ENCODE measurements around the gene TMEM255A.

TMEM255A gene

GRCh38 chrX:120318411-120318810 is 7.2 kb upstream of the TMEM255A start:
- Mint-ChIP-seq H3K27me3 (ENCODE audit: low read depth) (peaks cover 32% of the 10 kb centered on the region), H3K4me1 (ENCODE audit: low read depth) (no peaks in the 10 kb centered on the region), H3K9me3 (no peaks in the 10 kb centered on the region), H3K4me3 (no peak overlapping the region), H3K27ac (no peak overlapping the region), H3K36me3 (ENCODE audit: low read depth) (no peaks in the 10 kb centered on the region)
- DNase-seq (ENCODE audit: low spot score), result no peak

DNA sequence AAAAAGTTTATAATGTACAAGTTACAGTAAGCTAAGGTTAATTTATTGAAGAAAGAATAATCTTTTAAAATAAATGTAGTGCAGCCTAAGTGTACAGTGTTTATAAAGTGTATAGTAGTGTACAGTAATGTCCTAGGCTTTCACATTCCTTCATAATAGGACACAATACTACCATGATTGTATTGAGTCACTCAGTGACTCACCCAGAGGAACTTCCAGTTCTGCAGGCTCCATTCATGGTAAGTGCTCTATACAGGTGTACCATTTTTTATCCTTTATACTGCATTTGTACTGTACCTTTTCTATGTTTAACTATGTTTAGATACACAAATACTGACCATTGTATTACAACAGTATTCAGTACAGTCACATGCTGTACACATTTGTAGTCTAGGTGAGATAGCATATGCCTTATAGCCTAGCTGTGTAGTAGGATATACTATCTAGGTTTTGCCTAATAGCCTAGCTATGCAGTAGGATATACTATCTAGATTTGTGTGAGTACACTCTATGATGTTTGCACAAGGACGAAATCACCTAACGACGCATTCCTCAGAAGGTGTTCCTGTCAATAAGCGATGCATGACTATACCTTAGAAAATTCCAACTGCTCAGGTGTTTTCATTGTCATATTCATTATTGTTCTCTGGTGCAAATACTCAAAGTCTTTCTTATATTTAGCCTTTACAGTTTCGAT is 5.5 kb upstream of the TMEM255A start:
- no peak overlapping the region for H3K27ac Mint-ChIP-seq
- H3K4me1 Mint-ChIP-seq (ENCODE audit: low read depth), result no peaks in the 10 kb centered on the region
- H3K4me3 Mint-ChIP-seq, result no peak overlapping the region
- no peaks in the 10 kb centered on the region for H3K9me3 Mint-ChIP-seq
- H3K36me3 Mint-ChIP-seq (ENCODE audit: low read depth), result no peaks in the 10 kb centered on the region
- peaks cover 44% of the 10 kb centered on the region for H3K27me3 Mint-ChIP-seq (ENCODE audit: low read depth)
- no peak for DNase-seq (ENCODE audit: low spot score)

DNA sequence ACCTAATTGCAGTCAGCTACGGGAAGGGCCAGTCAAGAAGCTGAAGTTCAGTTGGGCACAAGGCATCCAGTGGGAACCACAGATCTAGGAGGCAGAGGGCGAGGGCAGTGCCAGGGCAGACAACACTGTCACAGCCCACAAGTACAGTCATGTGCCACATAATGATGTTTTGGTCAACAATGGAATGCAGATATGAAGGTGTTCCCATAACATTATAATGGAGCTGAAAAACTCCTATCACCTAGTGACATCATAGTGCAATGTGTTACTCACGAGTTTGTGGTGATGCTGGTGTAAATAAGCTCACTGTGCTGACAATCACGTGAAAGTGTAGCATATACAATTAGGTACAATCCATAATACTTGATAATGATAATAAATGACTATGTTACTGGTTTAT is 4.5 kb upstream of the TMEM255A start:
- Mint-ChIP-seq H3K4me1 (ENCODE audit: low read depth) (no peaks in the 10 kb centered on the region), H3K36me3 (ENCODE audit: low read depth) (no peaks in the 10 kb centered on the region), H3K27me3 (ENCODE audit: low read depth) (peaks cover 47% of the 10 kb centered on the region), H3K4me3 (no peak overlapping the region), H3K27ac (no peak overlapping the region), H3K9me3 (no peaks in the 10 kb centered on the region)
- DNase-seq (ENCODE audit: low spot score), result no peak

- Mint-ChIP-seq H3K27me3 (ENCODE audit: low read depth) (peaks cover 67% of the 10 kb centered on the region), H3K4me1 (ENCODE audit: low read depth) (peaks cover 15% of the 10 kb centered on the region), H3K4me3 (no peak overlapping the region), H3K27ac (no peak overlapping the region), H3K9me3 (no peaks in the 10 kb centered on the region), H3K36me3 (ENCODE audit: low read depth) (no peaks in the 10 kb centered on the region)
- DNase-seq (ENCODE audit: low spot score), result no peak
These were observed 434 bp upstream of the TMEM255A start for GRCh38 chrX:120311727-120312063.

DNA sequence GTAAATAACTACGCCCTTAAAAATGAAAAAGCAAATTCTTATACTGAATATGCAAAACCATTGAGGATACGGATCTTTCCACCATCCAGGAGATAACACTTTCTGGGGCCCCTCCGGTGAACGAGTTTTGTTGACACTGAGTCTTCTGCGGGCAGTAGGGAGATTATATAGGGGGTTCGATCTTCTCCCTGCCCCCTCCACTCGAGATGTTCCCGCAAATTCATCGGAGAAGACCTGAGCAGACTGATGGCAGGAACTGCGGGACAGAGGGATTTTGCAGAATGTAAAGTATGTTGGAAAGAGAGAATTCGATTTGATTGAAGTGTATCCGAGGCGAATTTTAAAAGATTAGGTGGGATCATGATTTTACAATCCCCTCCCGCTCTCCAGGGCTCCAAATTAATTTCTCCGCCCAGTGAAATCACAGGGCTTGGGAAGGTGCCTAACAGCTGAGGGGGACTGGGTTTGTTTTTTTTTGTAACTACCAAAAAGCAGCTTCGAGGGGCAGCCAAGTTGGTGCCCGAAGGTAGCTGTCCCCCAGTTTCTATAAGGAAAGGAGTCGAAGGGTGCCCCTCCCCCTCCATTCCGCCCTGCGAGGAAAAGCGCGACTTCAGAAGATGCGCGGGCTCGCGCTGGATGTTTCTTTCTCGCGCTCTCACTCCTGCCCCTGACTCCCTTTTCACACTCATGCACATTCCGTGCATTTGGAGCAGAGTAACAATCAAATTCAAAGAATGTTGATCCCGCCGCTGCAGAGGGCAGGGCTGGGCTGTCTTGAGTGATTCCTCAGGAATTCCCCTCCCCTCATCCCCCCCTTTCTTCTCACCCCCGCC is 1.2 kb downstream of the TMEM255A start:
- Mint-ChIP-seq H3K27ac (no peak overlapping the region), H3K4me3 (peak overlapping the region; percentile 82), H3K9me3 (no peaks in the 10 kb centered on the region), H3K27me3 (ENCODE audit: low read depth) (peaks cover 73% of the 10 kb centered on the region), H3K36me3 (ENCODE audit: low read depth) (no peaks in the 10 kb centered on the region), H3K4me1 (ENCODE audit: low read depth) (peaks cover 21% of the 10 kb centered on the region)
- no peak for DNase-seq (ENCODE audit: low spot score)

DNA sequence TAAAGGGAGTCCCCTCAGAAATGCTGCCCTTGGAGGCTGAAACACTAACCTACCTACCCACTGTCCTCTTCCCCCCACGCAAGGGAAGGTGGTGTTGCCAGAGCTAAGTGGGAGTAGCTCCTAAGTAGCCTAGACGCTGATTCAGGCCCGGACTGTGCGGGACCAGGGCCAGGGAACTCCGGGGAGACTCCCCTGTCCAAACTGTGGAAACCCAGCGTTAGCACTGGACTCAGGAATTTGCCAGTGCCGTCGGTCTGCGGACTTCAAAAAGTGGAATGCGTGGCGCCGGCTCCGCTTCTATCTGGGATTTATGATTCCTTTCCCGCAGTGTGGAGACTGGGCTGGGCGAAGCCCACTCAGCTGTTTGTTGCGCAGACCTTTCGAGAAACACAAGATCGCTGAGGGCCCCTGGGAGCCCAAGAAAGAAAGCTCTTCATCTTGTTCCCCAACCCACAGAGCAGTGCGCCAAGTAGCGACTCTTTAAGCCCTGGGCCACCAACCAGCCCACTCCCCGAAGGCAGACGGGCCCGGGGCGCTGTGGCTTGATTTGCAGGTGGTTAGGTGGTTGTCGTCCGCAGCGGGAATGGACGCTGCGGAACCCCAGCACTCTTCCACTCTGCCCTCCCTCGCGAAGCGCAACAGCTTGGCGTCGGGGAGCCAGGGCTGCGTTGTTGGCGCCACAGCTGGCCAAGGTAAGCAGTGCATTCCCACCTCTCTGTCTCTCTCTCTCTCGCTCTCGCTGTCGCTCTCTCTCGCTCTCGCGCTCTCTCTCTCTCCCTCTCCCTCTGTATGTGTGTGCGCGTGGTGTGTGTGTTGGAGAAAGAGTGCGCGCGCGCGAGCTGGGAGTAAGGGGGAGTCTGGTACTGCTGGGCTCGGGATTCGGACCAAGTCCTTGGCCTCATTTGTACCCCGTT is 2.0 kb downstream of the TMEM255A start:
- Mint-ChIP-seq H3K4me3 (peak overlapping the region; percentile 82), H3K36me3 (ENCODE audit: low read depth) (no peaks in the 10 kb centered on the region), H3K27ac (peak overlapping the region; percentile 47), H3K27me3 (ENCODE audit: low read depth) (peaks cover 68% of the 10 kb centered on the region), H3K9me3 (no peaks in the 10 kb centered on the region), H3K4me1 (ENCODE audit: low read depth) (peaks cover 21% of the 10 kb centered on the region)
- DNase-seq (ENCODE audit: low spot score), result peak; percentile 54

DNA sequence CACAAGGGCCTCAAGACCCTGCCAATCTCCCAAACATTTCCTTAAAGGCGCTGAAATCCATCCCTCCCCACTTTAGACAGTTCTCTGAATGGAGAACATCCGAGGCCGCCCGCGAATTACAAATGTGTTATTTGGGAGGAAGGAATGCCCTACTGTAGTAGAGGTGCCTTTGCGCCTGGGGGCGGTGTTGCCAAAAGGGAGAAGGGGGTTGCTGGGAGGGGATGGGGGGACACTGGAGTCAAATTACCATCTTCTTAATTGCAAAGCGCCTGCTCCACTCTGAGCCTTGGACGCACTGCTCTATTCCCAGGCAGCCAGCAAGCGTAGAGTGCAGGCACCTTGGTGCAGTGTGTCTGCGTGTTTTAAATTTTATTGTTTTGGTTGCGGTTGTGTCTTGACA is 2.7 kb downstream of the TMEM255A start:
- H3K36me3 Mint-ChIP-seq (ENCODE audit: low read depth), result no peaks in the 10 kb centered on the region
- H3K4me3 Mint-ChIP-seq, result no peak overlapping the region
- no peak for DNase-seq (ENCODE audit: low spot score)
- no peak overlapping the region for H3K27ac Mint-ChIP-seq
- peaks cover 65% of the 10 kb centered on the region for H3K27me3 Mint-ChIP-seq (ENCODE audit: low read depth)
- peaks cover 21% of the 10 kb centered on the region for H3K4me1 Mint-ChIP-seq (ENCODE audit: low read depth)
- no peaks in the 10 kb centered on the region for H3K9me3 Mint-ChIP-seq

DNA sequence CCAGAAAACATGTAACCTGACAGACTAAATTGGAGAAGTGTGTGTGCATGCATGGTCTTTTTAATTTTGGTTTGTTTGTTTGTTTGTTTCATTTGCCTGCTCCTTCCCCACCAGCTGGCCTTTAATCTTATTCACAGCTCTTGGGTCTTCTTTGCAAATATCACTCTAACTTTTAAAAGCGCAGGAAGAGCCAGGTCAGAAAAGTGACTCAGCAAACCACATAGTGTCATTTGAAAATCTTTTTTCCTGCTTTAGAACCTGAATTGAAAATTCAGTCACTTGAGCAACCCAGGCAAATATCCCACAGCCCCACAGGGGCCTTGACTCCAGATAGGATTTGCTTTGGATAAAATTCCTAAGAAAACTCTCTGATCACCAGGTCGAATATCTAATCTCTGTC is 4.6 kb downstream of the TMEM255A start:
- Mint-ChIP-seq H3K4me1 (ENCODE audit: low read depth) (peaks cover 34% of the 10 kb centered on the region), H3K4me3 (no peak overlapping the region), H3K27me3 (ENCODE audit: low read depth) (peaks cover 47% of the 10 kb centered on the region), H3K36me3 (ENCODE audit: low read depth) (no peaks in the 10 kb centered on the region), H3K9me3 (no peaks in the 10 kb centered on the region), H3K27ac (no peak overlapping the region)
- DNase-seq (ENCODE audit: low spot score), result no peak

- no peak for DNase-seq (ENCODE audit: low spot score)
- Mint-ChIP-seq H3K4me3 (no peak overlapping the region), H3K27ac (no peak overlapping the region), H3K36me3 (ENCODE audit: low read depth) (no peaks in the 10 kb centered on the region), H3K9me3 (no peaks in the 10 kb centered on the region), H3K4me1 (ENCODE audit: low read depth) (peaks cover 34% of the 10 kb centered on the region), H3K27me3 (ENCODE audit: low read depth) (peaks cover 43% of the 10 kb centered on the region)
These were observed 5.6 kb downstream of the TMEM255A start for GRCh38 chrX:120305531-120306141.

GRCh38 chrX:120304256-120304655 is 7.0 kb downstream of the TMEM255A start:
- Mint-ChIP-seq H3K27ac (no peak overlapping the region), H3K27me3 (ENCODE audit: low read depth) (peaks cover 31% of the 10 kb centered on the region), H3K4me1 (ENCODE audit: low read depth) (peaks cover 26% of the 10 kb centered on the region), H3K9me3 (no peaks in the 10 kb centered on the region), H3K36me3 (ENCODE audit: low read depth) (no peaks in the 10 kb centered on the region), H3K4me3 (no peak overlapping the region)
- no peak for DNase-seq (ENCODE audit: low spot score)

DNA sequence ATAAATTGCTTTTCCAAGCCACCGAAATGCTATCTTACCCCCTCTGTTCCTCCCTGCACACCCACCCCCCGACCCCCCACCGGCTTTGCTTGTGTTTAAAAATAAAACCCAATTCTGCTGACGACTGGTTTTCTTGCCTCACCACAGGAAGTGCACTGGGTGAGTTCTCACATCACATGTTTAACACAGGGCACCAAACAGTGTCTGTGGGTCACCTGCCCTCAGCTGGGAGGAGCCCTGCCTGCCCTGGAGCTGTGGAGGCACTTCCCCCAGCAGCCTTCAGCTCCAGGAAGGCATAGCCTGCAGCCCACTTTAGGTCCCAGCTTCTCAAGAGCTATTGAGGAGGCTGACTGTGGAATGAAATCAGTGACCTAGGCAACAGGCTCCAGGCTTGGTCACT is 8.8 kb downstream of the TMEM255A start:
- Mint-ChIP-seq H3K9me3 (no peaks in the 10 kb centered on the region), H3K27ac (no peak overlapping the region), H3K4me3 (peak overlapping the region; percentile 54), H3K36me3 (ENCODE audit: low read depth) (no peaks in the 10 kb centered on the region), H3K27me3 (ENCODE audit: low read depth) (peaks cover 15% of the 10 kb centered on the region), H3K4me1 (ENCODE audit: low read depth) (peaks cover 24% of the 10 kb centered on the region)
- no peak for DNase-seq (ENCODE audit: low spot score)

GRCh38 chrX:120301960-120302359 is 9.3 kb downstream of the TMEM255A start:
- no peaks in the 10 kb centered on the region for H3K36me3 Mint-ChIP-seq (ENCODE audit: low read depth)
- no peaks in the 10 kb centered on the region for H3K9me3 Mint-ChIP-seq
- peak overlapping the region; percentile 54 for H3K4me3 Mint-ChIP-seq
- H3K27ac Mint-ChIP-seq, result peak overlapping the region; percentile 24
- peaks cover 21% of the 10 kb centered on the region for H3K4me1 Mint-ChIP-seq (ENCODE audit: low read depth)
- DNase-seq (ENCODE audit: low spot score), result no peak
- H3K27me3 Mint-ChIP-seq (ENCODE audit: low read depth), result peaks cover 13% of the 10 kb centered on the region

GRCh38 chrX:120301497-120301896 is 9.8 kb downstream of the TMEM255A start:
- Mint-ChIP-seq H3K36me3 (ENCODE audit: low read depth) (no peaks in the 10 kb centered on the region), H3K4me1 (ENCODE audit: low read depth) (peaks cover 17% of the 10 kb centered on the region), H3K9me3 (no peaks in the 10 kb centered on the region), H3K27me3 (ENCODE audit: low read depth) (peaks cover 8% of the 10 kb centered on the region), H3K4me3 (no peak overlapping the region), H3K27ac (no peak overlapping the region)
- DNase-seq (ENCODE audit: low spot score), result no peak

Data from T-helper 2 cell treated with Interferon-gamma antibody and Interleukin-4, amounts not matched to agents 5 μg/mL and 100 μg/mL, for 36 hours (primary cell).